GM20000 (cell line): Measurements from ENCODE around the gene PGLYRP1.

Experiments used
- DNase-seq: peaks from one replicate; pipeline ENCODE4 v3.0.0; 2012; ENCODE audit warnings: low spot score
- TF ChIP-seq, protein P1 (sequence below): IDR thresholded peaks from 2 replicates; pipeline ENCODE4 v1.5.1; 2012; ENCODE audit warnings: mild to moderate bottlenecking, control low read depth; ENCODE audit errors: extremely low read depth, missing control alignments

The PGLYRP1 gene

GRCh38 chr19:46020819-46021125, 2.1 kb downstream of the PGLYRP1 start:
- TF ChIP-seq, protein P1, sequence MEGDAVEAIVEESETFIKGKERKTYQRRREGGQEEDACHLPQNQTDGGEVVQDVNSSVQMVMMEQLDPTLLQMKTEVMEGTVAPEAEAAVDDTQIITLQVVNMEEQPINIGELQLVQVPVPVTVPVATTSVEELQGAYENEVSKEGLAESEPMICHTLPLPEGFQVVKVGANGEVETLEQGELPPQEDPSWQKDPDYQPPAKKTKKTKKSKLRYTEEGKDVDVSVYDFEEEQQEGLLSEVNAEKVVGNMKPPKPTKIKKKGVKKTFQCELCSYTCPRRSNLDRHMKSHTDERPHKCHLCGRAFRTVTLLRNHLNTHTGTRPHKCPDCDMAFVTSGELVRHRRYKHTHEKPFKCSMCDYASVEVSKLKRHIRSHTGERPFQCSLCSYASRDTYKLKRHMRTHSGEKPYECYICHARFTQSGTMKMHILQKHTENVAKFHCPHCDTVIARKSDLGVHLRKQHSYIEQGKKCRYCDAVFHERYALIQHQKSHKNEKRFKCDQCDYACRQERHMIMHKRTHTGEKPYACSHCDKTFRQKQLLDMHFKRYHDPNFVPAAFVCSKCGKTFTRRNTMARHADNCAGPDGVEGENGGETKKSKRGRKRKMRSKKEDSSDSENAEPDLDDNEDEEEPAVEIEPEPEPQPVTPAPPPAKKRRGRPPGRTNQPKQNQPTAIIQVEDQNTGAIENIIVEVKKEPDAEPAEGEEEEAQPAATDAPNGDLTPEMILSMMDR: no peak
- no peak for DNase-seq

- TF ChIP-seq, protein P1: no peak
- DNase-seq: no peak
These were observed 3.6 kb downstream of the PGLYRP1 start for GRCh38 chr19:46019270-46019669.

DNA sequence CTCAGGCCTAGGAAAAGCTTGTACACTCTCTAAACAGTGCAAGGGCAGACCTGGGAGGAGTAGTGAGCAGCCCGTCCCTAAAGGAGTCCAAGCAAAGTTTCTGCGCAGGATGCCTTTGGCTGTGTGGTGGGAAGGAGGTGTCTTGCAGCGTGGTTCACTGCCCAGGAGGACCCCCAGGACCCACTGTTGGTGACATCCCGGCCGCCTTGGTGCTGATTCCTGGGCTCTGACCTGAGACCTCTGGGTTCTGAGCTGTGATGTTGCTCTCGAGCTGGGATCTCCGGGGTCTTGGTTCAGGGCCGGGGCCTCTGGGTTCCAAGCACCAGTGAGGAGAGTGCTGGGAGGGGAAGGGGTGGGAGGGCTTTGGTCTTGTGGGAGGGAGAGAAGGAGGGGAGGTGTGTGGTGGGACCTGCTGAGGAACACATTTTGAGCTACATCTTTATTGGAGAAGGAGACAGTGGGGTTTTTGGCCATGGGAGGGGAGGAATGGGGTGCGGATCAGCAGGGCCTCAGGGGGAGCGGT, 4.1 kb downstream of the PGLYRP1 start:
- TF ChIP-seq, protein P1: no peak
- no peak for DNase-seq

DNA sequence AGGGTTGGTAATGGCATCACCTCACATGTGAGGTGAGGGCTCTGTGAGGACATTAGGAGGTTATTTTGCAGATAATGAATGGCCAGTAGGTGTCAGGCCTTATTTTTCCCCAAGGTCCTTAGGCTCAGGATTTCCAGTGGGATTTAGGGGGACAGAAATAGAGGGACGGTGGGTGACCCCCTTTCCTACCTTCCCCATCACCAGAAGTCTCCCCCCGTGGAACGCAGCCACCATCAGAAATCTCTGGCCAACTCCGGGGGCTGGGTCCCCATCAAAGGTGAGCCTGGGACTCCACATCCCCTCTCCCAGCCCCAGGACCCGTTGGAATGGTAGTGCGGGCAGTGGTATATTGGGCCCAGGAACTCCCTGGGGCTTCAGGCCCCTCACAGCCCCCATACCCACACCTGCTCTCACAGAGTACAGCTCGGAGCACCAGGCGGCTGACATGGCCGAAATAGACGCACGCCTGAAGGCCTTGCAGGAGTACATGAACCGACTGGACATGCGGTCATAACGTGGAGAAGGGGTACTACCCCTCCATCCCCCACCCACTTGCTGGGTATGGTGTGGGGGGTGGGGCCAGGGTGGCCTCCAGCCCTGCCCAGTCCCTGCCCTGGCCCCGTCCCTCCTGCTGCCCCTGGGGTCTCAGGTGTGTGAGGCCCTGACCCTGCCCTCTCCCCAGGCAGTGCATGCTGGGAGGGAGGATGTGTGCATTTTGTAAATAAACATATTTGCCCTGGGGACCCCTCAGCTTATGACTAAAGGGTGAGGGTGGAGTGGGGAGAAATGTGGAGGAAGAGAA, 4.8 kb downstream of the PGLYRP1 start:
- TF ChIP-seq, protein P1: no peak
- no peak for DNase-seq

DNA sequence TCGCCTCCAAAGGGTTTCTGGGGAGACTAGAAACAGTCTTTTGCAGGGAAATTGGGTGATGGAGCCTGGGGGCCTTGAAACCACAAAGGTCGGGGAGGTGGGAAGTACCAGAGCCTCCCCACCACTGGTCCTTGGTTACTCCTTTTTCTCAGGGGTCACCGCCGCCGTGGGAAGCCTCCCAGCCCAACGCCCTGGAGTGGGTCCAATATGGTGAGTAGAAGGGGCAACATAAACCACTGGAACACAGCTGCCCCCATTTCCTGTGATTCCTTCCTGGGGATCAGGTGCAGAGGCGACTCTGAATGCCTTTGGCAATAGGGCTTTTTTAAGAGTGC, 5.8 kb downstream of the PGLYRP1 start:
- DNase-seq: no peak
- TF ChIP-seq, protein P1: no peak

DNA sequence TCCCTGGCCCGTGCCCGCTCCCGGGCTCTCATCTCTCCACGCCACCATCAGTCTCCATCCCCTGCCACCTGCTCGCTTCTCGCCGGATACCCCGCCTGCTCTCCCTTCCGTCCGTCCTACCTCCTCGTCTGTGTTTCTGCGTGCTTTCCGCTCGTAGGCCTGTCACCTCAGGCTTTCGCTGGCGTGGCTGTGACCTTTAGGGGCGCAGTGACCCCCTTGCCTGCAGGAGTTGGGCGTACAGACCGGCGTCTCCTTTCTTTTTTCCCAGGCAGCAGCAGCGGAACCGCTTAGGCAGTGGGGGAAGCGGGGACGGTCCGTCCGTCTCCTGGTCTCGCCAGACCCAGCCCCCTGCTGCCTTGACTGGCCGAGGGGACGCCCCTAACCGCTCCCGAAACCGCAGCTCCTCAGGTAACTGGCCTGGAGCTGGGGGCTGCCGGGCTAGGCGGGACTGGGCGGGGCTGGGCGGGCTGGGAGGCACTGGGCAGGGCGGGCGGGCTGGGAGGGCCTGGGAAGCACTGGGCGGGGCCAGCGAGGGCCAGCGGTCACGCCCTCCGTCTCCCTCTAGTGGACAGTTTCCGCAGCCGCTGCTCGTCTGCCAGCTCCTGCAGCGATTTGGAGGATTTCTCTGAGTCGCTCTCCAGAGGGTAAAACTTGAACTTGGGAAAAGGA, 6.3 kb downstream of the PGLYRP1 start:
- DNase-seq: peak; percentile 93
- TF ChIP-seq, protein P1: peak; percentile 86

DNA sequence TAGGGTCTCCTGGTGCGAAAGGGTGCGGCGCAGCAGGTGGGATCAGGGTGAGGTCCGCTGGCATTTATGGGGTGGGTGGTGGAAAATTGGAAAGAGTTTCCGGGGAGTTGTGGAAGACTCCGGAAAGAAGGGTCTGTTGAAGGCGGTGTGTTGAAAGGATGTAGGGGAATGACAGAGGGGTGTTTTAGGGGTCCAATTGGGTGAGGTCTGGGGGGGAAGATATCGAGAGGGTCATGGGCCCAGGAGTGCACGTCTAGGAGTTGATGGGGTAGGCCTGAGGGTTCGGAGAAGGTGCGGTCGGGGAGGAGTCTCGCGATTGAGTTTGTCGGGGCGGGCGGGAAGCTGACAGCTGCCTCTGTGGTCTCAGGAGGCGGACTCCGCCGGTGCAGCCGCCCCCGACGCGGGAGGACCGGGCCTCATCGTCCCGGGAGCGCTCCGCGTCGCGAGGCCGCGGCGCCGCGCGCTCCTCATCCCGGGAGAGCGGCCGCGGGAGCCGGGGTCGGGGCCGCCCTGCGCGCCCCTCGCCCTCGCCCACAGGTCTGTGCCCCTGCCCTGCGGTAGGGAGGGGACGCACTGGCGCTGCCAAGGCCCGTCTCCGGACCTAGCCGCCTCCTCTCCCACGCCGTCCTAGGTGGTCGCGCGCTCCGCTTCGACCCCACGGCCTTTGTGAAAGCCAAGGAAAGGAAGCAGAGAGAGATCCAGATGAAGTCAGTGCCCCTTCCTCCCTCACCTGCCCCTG, 7.0 kb downstream of the PGLYRP1 start:
- TF ChIP-seq, protein P1: no peak
- DNase-seq: peak; percentile 72
